Breast epithelium (tissue), 3 donors: Measurements from ENCODE around the gene ENOX1.

ENCODE experiments used
- POLR2AphosphoS5 ChIP-seq, 3 donors: sonication (generic); formaldehyde crosslinking; IDR thresholded peaks; one replicate each; pipeline ENCODE4 v1.6.1; 2017; ENCODE audit warnings: antibody characterized with exemption in 3 of 3
- TF ChIP-seq, protein P1 (sequence below), 3 donors: fragments of 450-650 bp; IDR thresholded peaks; one replicate each; pipeline ENCODE4 v1.5.1; 2016 to 2017; ENCODE audit warnings: antibody characterized with exemption in 3 of 3, mild to moderate bottlenecking in 3 of 3, moderate library complexity in 3 of 3

DNA sequence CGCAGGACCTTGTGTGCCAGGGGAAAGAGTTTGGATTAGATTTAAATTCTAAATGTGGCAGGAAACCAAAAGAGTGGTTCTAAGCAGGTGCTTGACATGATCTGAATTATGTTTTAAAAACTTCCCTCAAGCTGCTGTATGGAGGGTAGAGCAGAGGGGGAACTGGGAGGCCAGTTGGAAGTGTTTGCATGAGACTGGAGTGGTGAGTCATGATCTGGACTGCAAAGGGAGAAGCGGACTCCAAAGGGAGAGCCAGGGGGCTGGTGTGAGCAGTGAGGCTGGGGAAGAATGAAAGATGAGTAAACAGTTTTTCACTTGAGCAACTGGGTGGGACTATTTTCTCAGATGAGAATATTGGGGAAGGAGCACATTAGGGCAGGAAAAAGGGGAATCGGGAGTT lies 557.3 kb downstream of the ENOX1 start:
- no peak for TF ChIP-seq POLR2AphosphoS5 (IDR thresholded peaks at IDR 0.05)
- TF ChIP-seq, protein P1, sequence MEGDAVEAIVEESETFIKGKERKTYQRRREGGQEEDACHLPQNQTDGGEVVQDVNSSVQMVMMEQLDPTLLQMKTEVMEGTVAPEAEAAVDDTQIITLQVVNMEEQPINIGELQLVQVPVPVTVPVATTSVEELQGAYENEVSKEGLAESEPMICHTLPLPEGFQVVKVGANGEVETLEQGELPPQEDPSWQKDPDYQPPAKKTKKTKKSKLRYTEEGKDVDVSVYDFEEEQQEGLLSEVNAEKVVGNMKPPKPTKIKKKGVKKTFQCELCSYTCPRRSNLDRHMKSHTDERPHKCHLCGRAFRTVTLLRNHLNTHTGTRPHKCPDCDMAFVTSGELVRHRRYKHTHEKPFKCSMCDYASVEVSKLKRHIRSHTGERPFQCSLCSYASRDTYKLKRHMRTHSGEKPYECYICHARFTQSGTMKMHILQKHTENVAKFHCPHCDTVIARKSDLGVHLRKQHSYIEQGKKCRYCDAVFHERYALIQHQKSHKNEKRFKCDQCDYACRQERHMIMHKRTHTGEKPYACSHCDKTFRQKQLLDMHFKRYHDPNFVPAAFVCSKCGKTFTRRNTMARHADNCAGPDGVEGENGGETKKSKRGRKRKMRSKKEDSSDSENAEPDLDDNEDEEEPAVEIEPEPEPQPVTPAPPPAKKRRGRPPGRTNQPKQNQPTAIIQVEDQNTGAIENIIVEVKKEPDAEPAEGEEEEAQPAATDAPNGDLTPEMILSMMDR (IDR thresholded peaks at IDR 0.05) = no peak
